Body of pancreas (tissue), 4 donors: Measurements from ENCODE around the gene VTN. TPM values are rescaled to one million over a fixed set of nuclear protein-coding genes. Genes with fewer than 3 reads are reported as not detected.

ENCODE experiments used
- ATAC-seq: fragments of 150-250 bp; one replicate; pipeline ENCODE4 v1.9.1; 2016
- DNase-seq, 4 donors: peaks; one replicate each; pipeline ENCODE4 v3.0.0-alpha.2; 2019
- H3K27ac ChIP-seq, 4 donors: fragments of 200-600 bp; sonication (generic); 1 replicate in 3 of 4; 2 replicates in 1 of 4; pipeline versions ENCODE4 v1.5.1 to v1.6.1; 2016 to 2019; ENCODE audit warnings: mild to moderate bottlenecking in 1 of 4, mixed read lengths in 1 of 4, moderate library complexity in 1 of 4
- H3K27me3 ChIP-seq, 2 donors: fragments of 200-600 bp; sonication (generic); one replicate each; pipeline ENCODE4 v1.6.0; 2016; ENCODE audit warnings: mild to moderate bottlenecking in 1 of 2
- H3K36me3 ChIP-seq, 2 donors: fragments of 200-600 bp; sonication (generic); replicated peaks in 1 of 2; 2 replicates each; pipeline ENCODE4 v1.5.1; 2016; ENCODE audit warnings: low read depth in 2 of 2; ENCODE audit not compliant: insufficient read depth in 1 of 2
- H3K4me1 ChIP-seq: fragments of 200-600 bp; sonication (generic); one replicate; pipeline ENCODE4 v1.6.0; 2016
- H3K4me3 ChIP-seq, 2 donors: fragments of 200-600 bp; sonication (generic); 1 replicate in 1 of 2; 2 replicates in 1 of 2; pipeline ENCODE4 v1.5.1; 2016 to 2019
- H3K9me3 ChIP-seq, 3 donors: fragments of 200-600 bp; sonication (generic); 1 replicate in 2 of 3; 2 replicates in 1 of 3; pipeline ENCODE4 v1.5.1; 2016
- POLR2A ChIP-seq, 3 donors: fragments of 450-650 bp; IDR thresholded peaks; one replicate each; pipeline ENCODE4 v1.6.1; 2016; ENCODE audit warnings: antibody characterized with exemption in 3 of 3, mild to moderate bottlenecking in 2 of 3
- WGBS, 2 donors: methylation state at CpG; one replicate each; pipeline ENCODE4 v1.1.5; 2017; 5-methylcytosine and 5-hydroxymethylcytosine counted together
- intact Hi-C: fragments of 100-400 bp; cut with DNase I; formaldehyde crosslinking; loops from one replicate; pipeline ENCODE4 v1.15.1; 2023
- total RNA-seq, 2 donors: library from RNA; depleted of rRNA; stranded (reverse); fragments of >200 nt; gene quantifications; one replicate each; pipeline ENCODE4 v1.1.0, GENCODE V29; 2016
- TF ChIP-seq, protein P1 (sequence below), 7 experiments: fragments of 450-650 bp in 4 of 7; fragments of 200-600 bp in 3 of 7; sonication (generic) in 3 of 7; IDR thresholded peaks; one replicate each; pipeline ENCODE4 v1.5.1; 2016 to 2019; ENCODE audit warnings: antibody characterized with exemption in 7 of 7

The VTN gene
- total RNA-seq, 2 donors from 2014 or later: 4.2 to 6.6 TPM

DNA sequence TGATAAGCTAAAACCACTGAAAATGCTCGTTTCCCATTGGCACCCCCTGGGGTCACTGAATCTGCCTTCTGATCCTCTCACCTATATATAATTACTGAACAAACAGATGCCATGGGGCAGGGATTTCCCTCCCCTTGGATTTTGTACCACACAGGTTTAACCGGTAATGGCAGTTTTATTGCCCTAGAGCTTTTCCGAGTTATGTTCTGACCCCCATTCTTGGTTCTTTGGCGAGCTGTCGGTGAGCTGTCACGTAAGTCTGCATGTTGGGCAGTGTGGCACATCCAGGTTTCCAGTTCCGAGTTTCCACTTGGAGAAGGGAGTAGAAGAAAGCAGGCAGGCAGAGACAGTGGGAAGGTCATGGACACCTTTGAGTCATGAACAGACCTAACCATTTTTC lies 44.0 kb downstream of the VTN start:
- Histone ChIP-seq H3K36me3 (peaks cover 4 to 9% of the 10 kb centered on the region in 2 donors), H3K4me3 (no peak overlapping the region), H3K27me3 (no peaks in the 10 kb centered on the region), H3K27ac (peak overlapping the region in 3 of 4 donors; percentile 69 to 95 (median 71)), H3K9me3 (no peaks in the 10 kb centered on the region), H3K4me1 (peaks cover 57% of the 10 kb centered on the region)
- ATAC-seq: peak; percentile 17
- DNase-seq: peak in 3 of 4 donors; percentile 52 to 61 (median 58)
- WGBS, 2 donors: 24 to 38% methylated on average over 7 of the region's 7 CpGs
- TF ChIP-seq, protein P1, sequence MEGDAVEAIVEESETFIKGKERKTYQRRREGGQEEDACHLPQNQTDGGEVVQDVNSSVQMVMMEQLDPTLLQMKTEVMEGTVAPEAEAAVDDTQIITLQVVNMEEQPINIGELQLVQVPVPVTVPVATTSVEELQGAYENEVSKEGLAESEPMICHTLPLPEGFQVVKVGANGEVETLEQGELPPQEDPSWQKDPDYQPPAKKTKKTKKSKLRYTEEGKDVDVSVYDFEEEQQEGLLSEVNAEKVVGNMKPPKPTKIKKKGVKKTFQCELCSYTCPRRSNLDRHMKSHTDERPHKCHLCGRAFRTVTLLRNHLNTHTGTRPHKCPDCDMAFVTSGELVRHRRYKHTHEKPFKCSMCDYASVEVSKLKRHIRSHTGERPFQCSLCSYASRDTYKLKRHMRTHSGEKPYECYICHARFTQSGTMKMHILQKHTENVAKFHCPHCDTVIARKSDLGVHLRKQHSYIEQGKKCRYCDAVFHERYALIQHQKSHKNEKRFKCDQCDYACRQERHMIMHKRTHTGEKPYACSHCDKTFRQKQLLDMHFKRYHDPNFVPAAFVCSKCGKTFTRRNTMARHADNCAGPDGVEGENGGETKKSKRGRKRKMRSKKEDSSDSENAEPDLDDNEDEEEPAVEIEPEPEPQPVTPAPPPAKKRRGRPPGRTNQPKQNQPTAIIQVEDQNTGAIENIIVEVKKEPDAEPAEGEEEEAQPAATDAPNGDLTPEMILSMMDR (IDR thresholded peaks at IDR 0.05): no peak
- TF ChIP-seq POLR2A (IDR thresholded peaks at IDR 0.05): no peak
- intact Hi-C loops: no loop called here

DNA sequence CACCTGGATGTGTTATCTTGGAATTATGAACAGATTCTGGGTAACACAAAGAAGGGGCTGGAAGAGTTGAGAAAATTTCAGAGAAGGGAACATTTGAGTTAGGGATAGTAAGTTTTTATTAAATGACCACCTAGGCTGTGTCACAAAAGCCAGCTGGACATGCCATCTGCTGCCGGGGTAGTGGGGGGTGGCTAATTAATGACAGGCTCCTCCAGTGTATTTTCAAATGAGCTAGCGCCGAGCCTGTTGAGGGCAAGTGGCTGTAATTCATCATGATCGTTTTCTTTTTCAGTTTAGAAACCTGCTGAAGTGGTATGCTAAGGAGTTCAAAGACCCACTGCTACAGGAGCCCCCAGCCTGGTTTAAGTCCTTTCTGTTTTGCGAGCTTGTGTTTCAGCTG lies 44.9 kb downstream of the VTN start:
- Histone ChIP-seq H3K9me3 (no peaks in the 10 kb centered on the region), H3K4me3 (no peak overlapping the region), H3K27ac (peak overlapping the region; percentile 55 to 95 (median 70)), H3K27me3 (no peaks in the 10 kb centered on the region), H3K36me3 (peaks cover 4 to 9% of the 10 kb centered on the region in 2 donors), H3K4me1 (peaks cover 64% of the 10 kb centered on the region)
- no peak for ATAC-seq
- TF ChIP-seq, protein P1 (IDR thresholded peaks at IDR 0.05): no peak
- TF ChIP-seq POLR2A (IDR thresholded peaks at IDR 0.05): no peak
- intact Hi-C loops: no loop called here
- whole genome bisulfite sequencing, 2 donors: 21 to 30% methylated on average over 5 of the region's 5 CpGs
- DNase-seq: no peak

DNA sequence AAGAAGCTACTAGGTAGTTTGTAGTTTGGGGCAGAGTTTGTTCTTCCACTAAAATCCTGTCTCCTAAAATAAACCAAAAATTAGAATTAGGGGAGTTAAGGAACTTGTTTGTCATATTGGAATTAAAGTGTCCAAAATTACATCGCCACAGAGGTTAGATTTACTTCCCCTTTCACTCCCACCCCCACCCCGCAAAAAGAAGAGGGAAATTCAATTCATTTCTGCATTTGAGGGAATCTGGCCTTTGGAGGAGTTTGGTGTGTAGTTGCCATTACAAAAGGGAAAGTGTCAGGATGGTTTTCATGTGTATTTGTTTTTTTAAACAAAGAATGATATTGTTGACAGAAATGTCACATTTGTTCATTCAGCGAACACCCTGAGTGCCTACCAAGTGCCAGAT lies 45.3 kb downstream of the VTN start:
- Histone ChIP-seq H3K4me1 (peaks cover 68% of the 10 kb centered on the region), H3K9me3 (no peaks in the 10 kb centered on the region), H3K36me3 (peaks cover 4 to 9% of the 10 kb centered on the region in 2 donors), H3K4me3 (no peak overlapping the region), H3K27me3 (no peaks in the 10 kb centered on the region), H3K27ac (peak overlapping the region; percentile 55 to 95 (median 70))
- 20 to 39% methylated on average over 3 of the region's 3 CpGs for whole genome bisulfite sequencing, 2 donors
- intact Hi-C loops: no loop called here
- DNase-seq (no peak), ATAC-seq (no peak)
- TF ChIP-seq, protein P1 (IDR thresholded peaks at IDR 0.05): no peak
- no peak for TF ChIP-seq POLR2A (IDR thresholded peaks at IDR 0.05)

DNA sequence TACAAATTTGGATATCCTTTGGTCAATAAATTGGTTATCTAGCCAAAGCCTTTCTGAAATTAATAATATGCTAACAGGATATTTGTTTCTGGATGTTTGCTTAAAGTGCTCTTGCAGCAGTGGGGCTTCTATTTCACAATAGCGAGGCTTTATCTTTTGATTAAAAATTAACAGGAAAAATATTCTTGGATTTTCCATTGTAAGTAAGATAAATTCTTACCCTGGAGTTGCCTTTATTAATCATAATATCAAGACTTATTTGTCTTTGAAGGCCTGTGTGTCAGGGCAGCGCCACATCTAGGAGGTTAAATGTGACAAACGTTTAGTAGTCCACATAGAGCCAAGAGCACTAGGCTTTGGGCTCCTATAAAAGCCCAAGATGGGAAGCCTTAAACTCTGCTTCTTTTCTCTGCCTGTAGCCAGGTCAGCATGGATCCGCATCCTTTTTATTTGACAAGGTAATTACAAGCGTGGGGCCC lies 45.8 kb downstream of the VTN start:
- ATAC-seq (peak; percentile 73), DNase-seq (peak in 3 of 4 donors; percentile 47 to 60 (median 50))
- intact Hi-C loops: no loop called here

More for the DNA sequence above, 45.8 kb downstream of the VTN start:
- TF ChIP-seq, protein P1 (IDR thresholded peaks at IDR 0.05): no peak
- no peak for TF ChIP-seq POLR2A (IDR thresholded peaks at IDR 0.05)
- Histone ChIP-seq H3K4me3 (no peak overlapping the region), H3K36me3 (peaks cover 4 to 9% of the 10 kb centered on the region in 2 donors), H3K9me3 (no peaks in the 10 kb centered on the region), H3K27ac (peak overlapping the region; percentile 55 to 95 (median 70)), H3K4me1 (peaks cover 73% of the 10 kb centered on the region), H3K27me3 (no peaks in the 10 kb centered on the region)
- 14 to 15% methylated on average over 5 of the region's 5 CpGs for WGBS, 2 donors
